ENCODE measurements around the gene MPC1.

The MPC1 gene

GRCh38 chr6:166408936-166409755 is 26.4 kb upstream of the MPC1 start:
- Histone ChIP-seq H3K4me1 (ENCODE audit: insufficient read depth, low read length, severe bottlenecking) (no peaks in the 10 kb centered on the region), H2AFZ (ENCODE audit: low read length) (no peak overlapping the region), H3K4me3 (ENCODE audit: low read depth, low read length, poor library complexity, severe bottlenecking) (no peak overlapping the region), H3K9ac (ENCODE audit: low read length) (no peak overlapping the region), H4K20me1 (ENCODE audit: insufficient read depth, low read length) (no peaks in the 10 kb centered on the region), H3K27me3 (ENCODE audit: insufficient read depth, low read length) (no peaks in the 10 kb centered on the region), H3K79me2 (ENCODE audit: insufficient read depth, low read length) (no peaks in the 10 kb centered on the region), H3K9me3 (ENCODE audit: low read length) (no peaks in the 10 kb centered on the region), H3F3A (ENCODE audit: insufficient read depth, low read length) (no peaks in the 10 kb centered on the region), H3K9me2 (ENCODE audit: low read depth, low read length) (no peaks in the 10 kb centered on the region), H3K36me3 (ENCODE audit: insufficient read depth, low read length) (no peaks in the 10 kb centered on the region), H3K4me2 (ENCODE audit: low read length) (no peak overlapping the region), H3K27ac (ENCODE audit: low read depth, low read length, poor library complexity, severe bottlenecking) (no peak overlapping the region)
- no peak for TF ChIP-seq EZH2 (IDR thresholded peaks at IDR 0.05; ENCODE audit: borderline replicate concordance, low read length)

GRCh38 chr6:166406197-166406596 is 23.5 kb upstream of the MPC1 start:
- Histone ChIP-seq H3K27ac (ENCODE audit: low read depth, low read length, poor library complexity, severe bottlenecking) (no peak overlapping the region), H3K36me3 (ENCODE audit: insufficient read depth, low read length) (no peaks in the 10 kb centered on the region), H3K4me3 (ENCODE audit: low read depth, low read length, poor library complexity, severe bottlenecking) (no peak overlapping the region), H4K20me1 (ENCODE audit: insufficient read depth, low read length) (no peaks in the 10 kb centered on the region), H3K9me3 (ENCODE audit: low read length) (no peaks in the 10 kb centered on the region), H3K79me2 (ENCODE audit: insufficient read depth, low read length) (no peaks in the 10 kb centered on the region), H2AFZ (ENCODE audit: low read length) (no peak overlapping the region), H3K9me2 (ENCODE audit: low read depth, low read length) (no peaks in the 10 kb centered on the region), H3K9ac (ENCODE audit: low read length) (no peak overlapping the region), H3K27me3 (ENCODE audit: insufficient read depth, low read length) (no peaks in the 10 kb centered on the region), H3K4me1 (ENCODE audit: insufficient read depth, low read length, severe bottlenecking) (no peaks in the 10 kb centered on the region), H3K4me2 (ENCODE audit: low read length) (no peak overlapping the region), H3F3A (ENCODE audit: insufficient read depth, low read length) (no peaks in the 10 kb centered on the region)
- TF ChIP-seq CTCF (IDR thresholded peaks at IDR 0.05; ENCODE audit: low read length): no peak
- TF ChIP-seq EZH2 (IDR thresholded peaks at IDR 0.05; ENCODE audit: borderline replicate concordance, low read length): no peak

- H2AFZ ChIP-seq (ENCODE audit: low read length): no peak overlapping the region
- no peak overlapping the region for H3K4me2 ChIP-seq (ENCODE audit: low read length)
- no peaks in the 10 kb centered on the region for H3K27me3 ChIP-seq (ENCODE audit: insufficient read depth, low read length)
- no peaks in the 10 kb centered on the region for H3K9me2 ChIP-seq (ENCODE audit: low read depth, low read length)
- no peak overlapping the region for H3K27ac ChIP-seq (ENCODE audit: low read depth, low read length, poor library complexity, severe bottlenecking)
- TF ChIP-seq EZH2 (IDR thresholded peaks at IDR 0.05; ENCODE audit: borderline replicate concordance, low read length) (no peak), CTCF (IDR thresholded peaks at IDR 0.05; ENCODE audit: low read length) (no peak)
- H3K36me3 ChIP-seq (ENCODE audit: insufficient read depth, low read length): no peaks in the 10 kb centered on the region
- no peak overlapping the region for H3K4me3 ChIP-seq (ENCODE audit: low read depth, low read length, poor library complexity, severe bottlenecking)
- H3K9me3 ChIP-seq (ENCODE audit: low read length): no peaks in the 10 kb centered on the region
- no peaks in the 10 kb centered on the region for H3K79me2 ChIP-seq (ENCODE audit: insufficient read depth, low read length)
- H4K20me1 ChIP-seq (ENCODE audit: insufficient read depth, low read length): no peaks in the 10 kb centered on the region
- no peaks in the 10 kb centered on the region for H3F3A ChIP-seq (ENCODE audit: insufficient read depth, low read length)
- H3K9ac ChIP-seq (ENCODE audit: low read length): no peak overlapping the region
- H3K4me1 ChIP-seq (ENCODE audit: insufficient read depth, low read length, severe bottlenecking): no peaks in the 10 kb centered on the region
These were observed 22.6 kb upstream of the MPC1 start for GRCh38 chr6:166405386-166405785.

Measured in OCI-LY1 (cell line).